ENCODE measurements around the gene MCHR1. TPM values are rescaled to one million over a fixed set of nuclear protein-coding genes. Genes with fewer than 3 reads are reported as not detected.

Gene MCHR1
- total RNA-seq, 4 donors from 2014 or later: 0.95 TPM; not detected in 3

DNA sequence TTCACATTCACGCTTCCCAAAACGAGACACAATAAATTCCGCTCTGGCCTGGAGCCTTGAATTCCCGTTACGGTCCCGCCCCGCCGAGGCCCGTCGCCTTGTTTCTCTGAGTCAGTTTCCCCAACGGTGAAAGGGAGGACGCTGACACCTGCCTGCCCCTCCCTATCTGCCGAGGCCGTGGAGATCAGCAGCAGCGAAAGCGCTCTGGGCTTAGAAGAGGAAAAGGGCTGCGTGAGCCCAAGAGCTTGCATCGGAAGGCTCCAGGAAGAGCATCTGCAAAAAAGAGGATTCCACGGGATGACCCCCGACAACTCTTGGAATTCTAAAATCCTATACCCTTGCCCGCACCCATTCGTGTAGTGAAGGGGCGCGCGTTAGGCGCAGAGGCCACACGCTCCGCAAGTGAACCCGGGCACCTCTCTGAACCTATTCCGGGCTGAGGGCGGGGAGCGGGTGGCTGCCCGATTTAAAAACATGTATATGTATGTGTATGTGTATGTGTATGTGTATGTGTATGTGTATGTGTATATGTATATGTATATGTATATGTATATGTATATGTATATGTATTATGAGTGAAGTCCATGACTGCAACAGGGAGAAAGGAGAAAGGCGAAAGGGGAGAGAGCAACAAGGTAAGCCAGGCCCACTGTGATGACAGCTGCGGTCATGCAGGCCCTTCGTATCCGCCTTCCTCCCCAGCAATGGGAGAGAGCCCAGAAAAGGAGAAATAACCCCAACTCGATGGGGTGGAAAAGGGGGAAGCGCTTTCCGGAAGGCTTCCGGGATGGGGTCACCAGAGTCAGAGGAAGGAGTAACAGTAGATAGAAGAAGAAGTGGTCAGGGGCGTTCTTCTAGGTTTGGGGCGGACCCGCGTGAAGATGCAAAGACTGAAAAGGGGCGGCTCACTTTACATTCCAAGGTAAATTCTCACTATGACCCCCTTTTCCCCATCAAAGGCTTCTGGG, 41.8 kb upstream of the MCHR1 start:
- peak overlapping the region; percentile 55 to 76 (median 73) for H3K4me3 ChIP-seq
- H3K4me1 ChIP-seq: peaks cover 24 to 25% of the 10 kb centered on the region in 2 donors
- in situ Hi-C loops (cut with MboI; ENCODE audit: low sequenced_read_pairs in 4 of 4) (no loop called here), intact Hi-C loops (cut with DNase I; ENCODE audit: low total_unique reads) (loop anchor here (1.0 to 10.0 kb wide), 5 partner anchors 14 to 1113 kb away; partner anchors contain the start of genes ADSL, ATF4 and SLC25A17)
- DNase-seq (peak; percentile 29 to 61), ATAC-seq (peak; percentile 45 to 47)
- H3K9me3 ChIP-seq: no peaks in the 10 kb centered on the region
- H3K27me3 ChIP-seq: no peaks in the 10 kb centered on the region
- no peak for TF ChIP-seq POLR2A (IDR thresholded peaks at IDR 0.05)
- H3K27ac ChIP-seq: peak overlapping the region; percentile 90 to 96 (median 92)
- H3K36me3 ChIP-seq: no peaks in the 10 kb centered on the region

DNA sequence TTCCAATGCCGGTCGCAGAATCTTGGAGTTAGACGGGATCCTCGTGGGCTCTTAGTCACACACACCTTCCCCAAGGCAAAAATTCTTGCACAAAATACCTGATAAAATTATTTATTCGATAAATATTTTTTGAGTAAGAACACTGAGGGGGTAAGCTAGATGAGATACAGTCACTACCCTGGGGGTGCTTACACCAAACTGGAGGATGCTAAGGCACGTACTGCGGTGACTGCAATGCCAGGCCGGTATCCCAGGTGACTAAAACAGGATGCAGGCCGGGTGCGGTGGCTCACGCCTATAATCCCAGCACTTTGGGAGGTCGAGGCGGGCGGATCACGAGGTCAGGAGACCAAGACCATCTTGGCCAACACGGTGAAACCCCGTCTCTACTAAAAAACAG, 41.0 kb upstream of the MCHR1 start:
- in situ Hi-C loops (cut with MboI; ENCODE audit: low sequenced_read_pairs in 4 of 4) (no loop called here), intact Hi-C loops (cut with DNase I; ENCODE audit: low total_unique reads) (loop anchor here (5.0 to 10.0 kb wide), 4 partner anchors 126 to 1113 kb away; partner anchors contain the start of genes ADSL, ATF4 and SLC25A17)
- H3K4me1 ChIP-seq: peaks cover 24 to 25% of the 10 kb centered on the region in 2 donors
- no peak overlapping the region for H3K27ac ChIP-seq
- H3K4me3 ChIP-seq: peak overlapping the region in 2 of 4 donors; percentile 55 to 74
- H3K36me3 ChIP-seq: no peaks in the 10 kb centered on the region
- ATAC-seq (no peak), DNase-seq (no peak)
- no peaks in the 10 kb centered on the region for H3K27me3 ChIP-seq
- TF ChIP-seq, protein P1, sequence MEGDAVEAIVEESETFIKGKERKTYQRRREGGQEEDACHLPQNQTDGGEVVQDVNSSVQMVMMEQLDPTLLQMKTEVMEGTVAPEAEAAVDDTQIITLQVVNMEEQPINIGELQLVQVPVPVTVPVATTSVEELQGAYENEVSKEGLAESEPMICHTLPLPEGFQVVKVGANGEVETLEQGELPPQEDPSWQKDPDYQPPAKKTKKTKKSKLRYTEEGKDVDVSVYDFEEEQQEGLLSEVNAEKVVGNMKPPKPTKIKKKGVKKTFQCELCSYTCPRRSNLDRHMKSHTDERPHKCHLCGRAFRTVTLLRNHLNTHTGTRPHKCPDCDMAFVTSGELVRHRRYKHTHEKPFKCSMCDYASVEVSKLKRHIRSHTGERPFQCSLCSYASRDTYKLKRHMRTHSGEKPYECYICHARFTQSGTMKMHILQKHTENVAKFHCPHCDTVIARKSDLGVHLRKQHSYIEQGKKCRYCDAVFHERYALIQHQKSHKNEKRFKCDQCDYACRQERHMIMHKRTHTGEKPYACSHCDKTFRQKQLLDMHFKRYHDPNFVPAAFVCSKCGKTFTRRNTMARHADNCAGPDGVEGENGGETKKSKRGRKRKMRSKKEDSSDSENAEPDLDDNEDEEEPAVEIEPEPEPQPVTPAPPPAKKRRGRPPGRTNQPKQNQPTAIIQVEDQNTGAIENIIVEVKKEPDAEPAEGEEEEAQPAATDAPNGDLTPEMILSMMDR (IDR thresholded peaks at IDR 0.05 in 4 of 5, conservative IDR thresholded peaks at IDR 0.05 in 1 of 5): no peak
- TF ChIP-seq POLR2A (IDR thresholded peaks at IDR 0.05): no peak
- H3K9me3 ChIP-seq: no peaks in the 10 kb centered on the region

DNA sequence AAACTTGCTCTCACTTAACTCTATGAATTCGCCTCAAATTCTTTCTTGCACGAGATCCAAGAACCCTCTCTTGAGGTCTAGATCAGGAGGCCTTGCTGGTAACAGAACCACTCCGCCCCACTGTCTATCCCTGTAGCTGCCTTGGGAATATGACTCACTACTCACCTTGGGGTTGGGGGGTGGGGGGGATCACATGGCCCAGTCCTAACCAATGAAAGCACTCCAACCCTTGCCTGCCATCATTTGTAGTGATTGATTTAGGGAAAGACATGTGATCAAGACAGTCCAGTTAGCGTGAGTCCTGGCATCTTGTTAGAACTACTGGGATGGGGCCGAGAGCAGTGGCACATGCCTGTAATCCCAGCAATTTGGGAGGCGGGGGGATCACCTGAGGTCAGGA, 38.0 kb upstream of the MCHR1 start:
- no peak for TF ChIP-seq POLR2A (IDR thresholded peaks at IDR 0.05)
- TF ChIP-seq, protein P1 (IDR thresholded peaks at IDR 0.05 in 4 of 5, conservative IDR thresholded peaks at IDR 0.05 in 1 of 5): no peak
- H3K4me1 ChIP-seq: peaks cover 4 to 7% of the 10 kb centered on the region in 2 donors
- in situ Hi-C loops (cut with MboI; ENCODE audit: low sequenced_read_pairs in 4 of 4) (loop anchor here in 3 of 4 donors (5.0 to 10.0 kb wide), 4 partner anchors 114 to 209 kb away; no protein-coding TSS in a partner anchor), intact Hi-C loops (cut with DNase I; ENCODE audit: low total_unique reads) (no loop called here)
- H3K4me3 ChIP-seq: no peak overlapping the region
- H3K27me3 ChIP-seq: no peaks in the 10 kb centered on the region
- ATAC-seq (no peak), DNase-seq (no peak)
- H3K36me3 ChIP-seq: no peaks in the 10 kb centered on the region
- no peaks in the 10 kb centered on the region for H3K9me3 ChIP-seq
- no peak overlapping the region for H3K27ac ChIP-seq

DNA sequence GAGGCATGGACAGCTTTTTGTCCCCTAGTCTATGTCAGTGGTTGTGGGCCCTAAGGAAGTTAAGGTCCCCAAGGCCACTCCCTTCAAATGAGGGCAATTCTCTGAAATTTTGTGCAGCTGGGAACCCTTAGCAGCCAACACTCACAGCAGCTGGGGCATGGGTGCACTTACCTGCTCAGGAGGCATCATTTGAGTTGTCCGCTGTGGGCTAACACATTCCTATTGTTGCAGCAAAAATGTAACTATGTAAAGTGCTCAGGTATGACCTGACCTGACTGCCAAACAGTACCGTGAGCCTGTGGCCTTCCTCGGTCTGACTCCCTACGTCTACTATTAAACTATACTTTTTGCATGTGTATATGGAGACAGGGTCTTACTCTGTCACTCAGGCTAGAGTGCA, 37.0 kb upstream of the MCHR1 start:
- Histone ChIP-seq H3K36me3 (no peaks in the 10 kb centered on the region), H3K4me1 (peaks cover 8 to 12% of the 10 kb centered on the region in 2 donors), H3K9me3 (no peaks in the 10 kb centered on the region), H3K4me3 (no peak overlapping the region), H3K27me3 (no peaks in the 10 kb centered on the region), H3K27ac (no peak overlapping the region)
- TF ChIP-seq, protein P1 (IDR thresholded peaks at IDR 0.05 in 4 of 5, conservative IDR thresholded peaks at IDR 0.05 in 1 of 5): no peak
- TF ChIP-seq POLR2A (IDR thresholded peaks at IDR 0.05): no peak
- in situ Hi-C loops (cut with MboI; ENCODE audit: low sequenced_read_pairs in 4 of 4): loop anchor here in 3 of 4 donors (5.0 to 10.0 kb wide), 4 partner anchors 115 to 210 kb away; no protein-coding TSS in a partner anchor
- no peak for DNase-seq
- no peak for ATAC-seq
- intact Hi-C loops (cut with DNase I; ENCODE audit: low total_unique reads): no loop called here

Measured in gastrocnemius medialis (tissue), 4 donors.